Nephron progenitor cell (in vitro differentiated cells): Measurements from ENCODE around the gene GNB1L.
"Not testable (repeated sequence)": the region's sequence is repeated elsewhere in the genome, so short reads cannot be mapped to it uniquely, and the experiment has no call there.

ENCODE experiments used
- DNase-seq: peaks from one replicate; pipeline ENCODE4 v3.0.0; 2021
- H3K27ac Mint-ChIP-seq: 2 replicates; pipeline ENCODE4 v1.8.0; 2021; ENCODE audit warnings: mild to moderate bottlenecking, moderate library complexity, mixed read lengths
- H3K27me3 Mint-ChIP-seq: 2 replicates; pipeline ENCODE4 v1.8.0; 2021; ENCODE audit warnings: mild to moderate bottlenecking, low read depth, mixed read lengths; ENCODE audit not compliant: poor library complexity
- H3K36me3 Mint-ChIP-seq: 2 replicates; pipeline ENCODE4 v1.8.0; 2021; ENCODE audit warnings: low read depth, mixed read lengths
- H3K4me1 Mint-ChIP-seq: 2 replicates; pipeline ENCODE4 v1.8.0; 2021; ENCODE audit warnings: mixed read lengths
- H3K4me3 Mint-ChIP-seq: 2 replicates; pipeline ENCODE4 v1.8.0; 2021; ENCODE audit warnings: mild to moderate bottlenecking, moderate library complexity, mixed read lengths
- H3K9me3 Mint-ChIP-seq: 2 replicates; pipeline ENCODE4 v1.8.0; 2021; ENCODE audit warnings: mild to moderate bottlenecking, moderate library complexity, mixed read lengths
- CTCF ChIP-seq: fragments of 200-600 bp; sonication (generic); IDR thresholded peaks from 2 replicates; pipeline ENCODE4 v1.5.0; 2021; ENCODE audit warnings: antibody characterized with exemption

Gene GNB1L

GRCh38 chr22:19886605-19887255, 32.1 kb upstream of the GNB1L start:
- Mint-ChIP-seq H3K27me3 (peaks cover 12% of the 10 kb centered on the region), H3K4me1 (peaks cover 17% of the 10 kb centered on the region), H3K4me3 (no peak overlapping the region), H3K36me3 (no peaks in the 10 kb centered on the region), H3K9me3 (no peaks in the 10 kb centered on the region), H3K27ac (no peak overlapping the region)
- no peak for TF ChIP-seq CTCF
- no peak for DNase-seq

GRCh38 chr22:19885841-19886592, 31.3 kb upstream of the GNB1L start:
- H3K36me3 Mint-ChIP-seq = no peaks in the 10 kb centered on the region
- H3K27ac Mint-ChIP-seq = no peak overlapping the region
- peaks cover 18% of the 10 kb centered on the region for H3K27me3 Mint-ChIP-seq
- TF ChIP-seq CTCF = no peak
- no peaks in the 10 kb centered on the region for H3K9me3 Mint-ChIP-seq
- H3K4me1 Mint-ChIP-seq = peaks cover 17% of the 10 kb centered on the region
- DNase-seq = no peak
- no peak overlapping the region for H3K4me3 Mint-ChIP-seq

- H3K4me3 Mint-ChIP-seq = no peak overlapping the region
- TF ChIP-seq CTCF = no peak
- H3K36me3 Mint-ChIP-seq = no peaks in the 10 kb centered on the region
- peaks cover 22% of the 10 kb centered on the region for H3K4me1 Mint-ChIP-seq
- no peak overlapping the region for H3K27ac Mint-ChIP-seq
- peaks cover 21% of the 10 kb centered on the region for H3K27me3 Mint-ChIP-seq
- H3K9me3 Mint-ChIP-seq = no peaks in the 10 kb centered on the region
- DNase-seq = no peak
Measured at GRCh38 chr22:19884954-19885751, 30.5 kb upstream of the GNB1L start.

GRCh38 chr22:19884161-19884953, 29.7 kb upstream of the GNB1L start:
- Mint-ChIP-seq H3K4me1 (peaks cover 23% of the 10 kb centered on the region), H3K36me3 (no peaks in the 10 kb centered on the region), H3K27me3 (peaks cover 21% of the 10 kb centered on the region), H3K4me3 (no peak overlapping the region), H3K9me3 (no peaks in the 10 kb centered on the region), H3K27ac (no peak overlapping the region)
- TF ChIP-seq CTCF = no peak
- DNase-seq = no peak

GRCh38 chr22:19883446-19883845, 28.8 kb upstream of the GNB1L start:
- H3K36me3 Mint-ChIP-seq, H3K27ac Mint-ChIP-seq, H3K9me3 Mint-ChIP-seq, DNase-seq, H3K4me3 Mint-ChIP-seq: not testable (repeated sequence)
- peaks cover 21% of the 10 kb centered on the region for H3K27me3 Mint-ChIP-seq
- H3K4me1 Mint-ChIP-seq = peaks cover 29% of the 10 kb centered on the region
